ENCODE results near the gene TCF23.

DNA sequence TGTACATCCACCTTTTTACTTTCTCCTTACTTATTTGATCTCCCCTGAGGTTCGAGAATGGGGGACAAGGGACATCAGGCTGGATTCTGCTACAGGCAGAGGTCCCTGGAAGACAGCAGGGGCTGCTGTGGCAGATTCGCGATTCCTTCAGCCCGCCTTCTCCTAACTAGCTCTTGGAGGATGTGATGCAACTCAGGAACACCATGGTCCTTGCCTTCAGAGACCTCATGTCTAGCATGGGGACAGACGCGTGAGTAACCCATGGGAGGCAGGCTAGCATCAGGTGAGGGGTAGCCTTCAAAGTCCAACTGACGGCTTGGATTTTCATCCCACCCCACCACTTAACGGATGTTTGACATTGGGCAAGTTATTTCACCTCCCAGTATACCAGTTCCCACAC, 869 bp upstream of the TCF23 start:
- TF ChIP-seq, protein P1, sequence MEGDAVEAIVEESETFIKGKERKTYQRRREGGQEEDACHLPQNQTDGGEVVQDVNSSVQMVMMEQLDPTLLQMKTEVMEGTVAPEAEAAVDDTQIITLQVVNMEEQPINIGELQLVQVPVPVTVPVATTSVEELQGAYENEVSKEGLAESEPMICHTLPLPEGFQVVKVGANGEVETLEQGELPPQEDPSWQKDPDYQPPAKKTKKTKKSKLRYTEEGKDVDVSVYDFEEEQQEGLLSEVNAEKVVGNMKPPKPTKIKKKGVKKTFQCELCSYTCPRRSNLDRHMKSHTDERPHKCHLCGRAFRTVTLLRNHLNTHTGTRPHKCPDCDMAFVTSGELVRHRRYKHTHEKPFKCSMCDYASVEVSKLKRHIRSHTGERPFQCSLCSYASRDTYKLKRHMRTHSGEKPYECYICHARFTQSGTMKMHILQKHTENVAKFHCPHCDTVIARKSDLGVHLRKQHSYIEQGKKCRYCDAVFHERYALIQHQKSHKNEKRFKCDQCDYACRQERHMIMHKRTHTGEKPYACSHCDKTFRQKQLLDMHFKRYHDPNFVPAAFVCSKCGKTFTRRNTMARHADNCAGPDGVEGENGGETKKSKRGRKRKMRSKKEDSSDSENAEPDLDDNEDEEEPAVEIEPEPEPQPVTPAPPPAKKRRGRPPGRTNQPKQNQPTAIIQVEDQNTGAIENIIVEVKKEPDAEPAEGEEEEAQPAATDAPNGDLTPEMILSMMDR (IDR thresholded peaks at IDR 0.05), result no peak
- TF ChIP-seq, protein P2, sequence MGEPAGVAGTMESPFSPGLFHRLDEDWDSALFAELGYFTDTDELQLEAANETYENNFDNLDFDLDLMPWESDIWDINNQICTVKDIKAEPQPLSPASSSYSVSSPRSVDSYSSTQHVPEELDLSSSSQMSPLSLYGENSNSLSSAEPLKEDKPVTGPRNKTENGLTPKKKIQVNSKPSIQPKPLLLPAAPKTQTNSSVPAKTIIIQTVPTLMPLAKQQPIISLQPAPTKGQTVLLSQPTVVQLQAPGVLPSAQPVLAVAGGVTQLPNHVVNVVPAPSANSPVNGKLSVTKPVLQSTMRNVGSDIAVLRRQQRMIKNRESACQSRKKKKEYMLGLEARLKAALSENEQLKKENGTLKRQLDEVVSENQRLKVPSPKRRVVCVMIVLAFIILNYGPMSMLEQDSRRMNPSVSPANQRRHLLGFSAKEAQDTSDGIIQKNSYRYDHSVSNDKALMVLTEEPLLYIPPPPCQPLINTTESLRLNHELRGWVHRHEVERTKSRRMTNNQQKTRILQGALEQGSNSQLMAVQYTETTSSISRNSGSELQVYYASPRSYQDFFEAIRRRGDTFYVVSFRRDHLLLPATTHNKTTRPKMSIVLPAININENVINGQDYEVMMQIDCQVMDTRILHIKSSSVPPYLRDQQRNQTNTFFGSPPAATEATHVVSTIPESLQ (CRISPR knock-in tag; IDR thresholded peaks at IDR 0.05), result no peak
- TF ChIP-seq SMAD3 (CRISPR knock-in tag; IDR thresholded peaks at IDR 0.05; ENCODE audit: borderline replicate concordance) (no peak), ZBTB21 (CRISPR knock-in tag; IDR thresholded peaks at IDR 0.05; ENCODE audit: borderline replicate concordance) (no peak)
- TF ChIP-seq, protein P3, sequence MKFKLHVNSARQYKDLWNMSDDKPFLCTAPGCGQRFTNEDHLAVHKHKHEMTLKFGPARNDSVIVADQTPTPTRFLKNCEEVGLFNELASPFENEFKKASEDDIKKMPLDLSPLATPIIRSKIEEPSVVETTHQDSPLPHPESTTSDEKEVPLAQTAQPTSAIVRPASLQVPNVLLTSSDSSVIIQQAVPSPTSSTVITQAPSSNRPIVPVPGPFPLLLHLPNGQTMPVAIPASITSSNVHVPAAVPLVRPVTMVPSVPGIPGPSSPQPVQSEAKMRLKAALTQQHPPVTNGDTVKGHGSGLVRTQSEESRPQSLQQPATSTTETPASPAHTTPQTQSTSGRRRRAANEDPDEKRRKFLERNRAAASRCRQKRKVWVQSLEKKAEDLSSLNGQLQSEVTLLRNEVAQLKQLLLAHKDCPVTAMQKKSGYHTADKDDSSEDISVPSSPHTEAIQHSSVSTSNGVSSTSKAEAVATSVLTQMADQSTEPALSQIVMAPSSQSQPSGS (CRISPR knock-in tag; IDR thresholded peaks at IDR 0.05; ENCODE audit: borderline replicate concordance, low read depth), result no peak
